AG04449 (cell line): ENCODE data around the gene NELL1.

Experiments used
- CTCF ChIA-PET: fragments of 350-600 bp; formaldehyde crosslinking; extraction: SDS; loops from one replicate; lab custom pipeline; 2021; ENCODE audit warnings: antibody characterized with exemption; lab: Yijun Ruan, JAX
- POLR2A ChIA-PET: fragments of 400-600, 350-600 bp; formaldehyde crosslinking; extraction: SDS; loops from one replicate; lab custom pipeline; 2020; ENCODE audit warnings: antibody characterized with exemption, inconsistent platforms; lab: Yijun Ruan, JAX
- DNase-seq: peaks from one replicate; pipeline ENCODE4 v3.0.0-alpha.2; 2010; ENCODE audit warnings: low read depth, low spot score
- H3K4me3 ChIP-seq: 2 replicates; pipeline ENCODE4 v1.5.1; 2011; ENCODE audit warnings: low read depth, mild to moderate bottlenecking, control low read depth, low read length
- CTCF ChIP-seq: IDR thresholded peaks from one replicate; pipeline ENCODE4 v1.5.1; 2011; ENCODE audit warnings: mild to moderate bottlenecking, moderate library complexity, low read length, control low read depth, inconsistent platforms; ENCODE audit not compliant: insufficient read depth; ENCODE audit errors: missing control alignments

Gene NELL1

DNA sequence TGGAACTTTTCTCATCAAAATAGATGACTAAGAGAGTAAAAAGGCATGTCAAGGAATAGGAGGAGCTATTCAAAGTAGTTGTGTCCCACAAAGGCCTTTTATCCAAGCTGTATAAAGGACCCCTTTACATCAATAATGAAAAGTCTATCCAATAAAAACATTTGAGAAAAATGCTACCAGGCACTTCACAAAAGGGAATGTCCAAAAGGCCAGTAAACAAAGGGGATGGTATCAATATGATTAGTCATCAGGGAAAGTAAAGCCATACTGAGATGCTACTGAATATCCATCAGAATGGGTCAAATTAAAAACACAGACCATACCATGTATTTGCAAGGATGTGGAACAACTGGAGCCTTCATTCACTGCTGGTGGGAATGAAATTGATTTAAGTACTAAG is 224.9 kb downstream of the NELL1 start:
- POLR2A ChIA-PET: no interaction called here
- DNase-seq: no peak
- no peak overlapping the region for H3K4me3 ChIP-seq
- CTCF ChIA-PET: no interaction called here
- TF ChIP-seq CTCF: no peak

GRCh38 chr11:20909995-20910726 is 240.8 kb downstream of the NELL1 start:
- no peak overlapping the region for H3K4me3 ChIP-seq
- CTCF ChIA-PET: no interaction called here
- no peak for TF ChIP-seq CTCF
- DNase-seq: no peak
- POLR2A ChIA-PET: no interaction called here

DNA sequence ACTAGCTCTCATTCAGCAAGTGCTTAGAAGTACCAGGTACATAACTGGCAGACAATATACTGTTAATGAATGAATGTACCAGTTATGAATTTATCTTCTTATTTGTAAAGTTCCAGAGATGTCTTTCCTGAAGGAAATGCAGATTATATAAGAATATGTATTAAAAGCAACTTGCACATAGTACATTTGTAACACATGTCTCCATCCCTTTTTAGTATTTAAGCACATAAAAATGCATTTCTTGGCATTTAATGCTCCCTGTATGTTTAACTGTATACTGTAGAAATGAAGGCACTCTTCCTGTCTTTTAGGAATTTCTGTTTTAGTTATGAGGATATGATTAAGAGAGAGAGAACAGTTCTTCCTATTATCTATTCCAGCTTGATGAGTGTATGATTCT is 241.3 kb downstream of the NELL1 start:
- CTCF ChIA-PET: no interaction called here
- TF ChIP-seq CTCF: no peak
- POLR2A ChIA-PET: no interaction called here
- no peak for DNase-seq
- H3K4me3 ChIP-seq: no peak overlapping the region

GRCh38 chr11:20912065-20912821 is 242.9 kb downstream of the NELL1 start:
- DNase-seq: no peak
- ChIA-PET CTCF (no interaction called here), POLR2A (no interaction called here)
- no peak for TF ChIP-seq CTCF
- no peak overlapping the region for H3K4me3 ChIP-seq

DNA sequence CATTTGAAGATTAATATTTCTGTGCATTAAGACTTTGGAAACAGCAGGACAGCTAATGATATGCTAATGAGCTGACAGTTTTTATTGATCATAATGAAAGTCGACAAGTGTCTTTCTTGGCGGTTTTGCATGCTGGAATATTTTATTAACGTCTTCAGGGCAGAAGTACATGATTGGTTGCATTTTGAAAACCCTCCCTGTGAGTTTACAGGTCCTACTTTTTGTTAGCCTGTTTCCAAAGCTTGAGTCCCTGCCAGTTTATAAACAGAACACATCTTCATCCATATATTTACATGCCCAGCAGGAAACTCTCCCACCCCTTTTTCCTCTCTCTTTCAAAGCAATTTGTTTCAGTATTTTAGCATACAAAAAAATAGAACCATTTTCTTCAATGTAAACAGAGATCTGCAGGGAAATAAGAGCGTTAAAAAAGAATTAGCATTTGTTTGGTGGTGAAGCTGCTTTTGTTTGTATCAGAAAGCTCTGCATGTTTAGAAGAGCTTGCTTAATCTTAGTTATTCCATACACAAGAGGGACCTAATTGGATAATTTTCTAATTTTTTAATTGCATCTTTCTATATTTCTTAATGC is 243.6 kb downstream of the NELL1 start:
- TF ChIP-seq CTCF: no peak
- POLR2A ChIA-PET: no interaction called here
- DNase-seq: no peak
- no peak overlapping the region for H3K4me3 ChIP-seq
- CTCF ChIA-PET: no interaction called here

- ChIA-PET CTCF (no interaction called here), POLR2A (no interaction called here)
- no peak for TF ChIP-seq CTCF
- DNase-seq: no peak
- no peak overlapping the region for H3K4me3 ChIP-seq
Observed at GRCh38 chr11:20917306-20917705, 247.9 kb downstream of the NELL1 start.
